HG02571 (cell line): Measurements from ENCODE around the gene HAUS3.

Experiments
- ATAC-seq: cut with Tn5 transposase; IDR thresholded peaks from one replicate; pipeline ENCODE4 v1.9.1; 2021; ENCODE audit warnings: mild to moderate bottlenecking, moderate library complexity; ENCODE audit not compliant: unreplicated experiment

Gene HAUS3

DNA sequence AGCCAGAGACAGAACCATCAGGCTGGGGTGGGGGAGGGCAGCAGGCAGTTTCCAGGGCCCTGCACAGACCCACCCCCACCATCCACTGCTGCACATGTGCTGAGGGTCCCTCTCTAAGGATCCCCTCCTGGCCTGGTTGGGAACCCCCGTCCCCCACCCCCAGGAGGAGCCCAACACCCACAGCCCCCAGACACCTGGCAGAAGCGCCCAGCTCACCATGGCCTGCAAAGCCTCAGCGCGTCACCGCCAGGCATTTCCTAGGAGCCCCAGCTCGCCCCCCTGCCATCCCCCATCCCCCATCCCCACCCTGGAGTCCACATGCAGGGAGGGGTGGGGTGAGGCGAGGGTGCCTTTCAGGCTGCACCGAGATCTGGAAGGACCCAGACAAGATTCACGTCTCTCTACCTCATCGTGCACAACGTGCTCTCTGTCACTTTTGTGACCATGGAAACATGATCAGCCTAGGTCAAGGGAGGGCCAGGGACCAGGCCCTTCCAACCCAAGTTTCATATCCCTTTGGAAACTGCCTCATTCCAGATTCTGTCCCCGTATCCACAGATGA, 10.7 kb upstream of the HAUS3 start:
- no peak for ATAC-seq

- ATAC-seq: no peak
Measured at GRCh38 chr4:2251795-2252529, 10.0 kb upstream of the HAUS3 start.

GRCh38 chr4:2251073-2251794, 9.3 kb upstream of the HAUS3 start:
- ATAC-seq: no peak

GRCh38 chr4:2250357-2251072, 8.6 kb upstream of the HAUS3 start:
- ATAC-seq: no peak

- ATAC-seq: no peak
Measured at GRCh38 chr4:2249526-2250356, 7.8 kb upstream of the HAUS3 start.

GRCh38 chr4:2248821-2249261, 6.9 kb upstream of the HAUS3 start:
- no peak for ATAC-seq

GRCh38 chr4:2248044-2248780, 6.3 kb upstream of the HAUS3 start:
- no peak for ATAC-seq

GRCh38 chr4:2247128-2248043, 5.5 kb upstream of the HAUS3 start:
- no peak for ATAC-seq

DNA sequence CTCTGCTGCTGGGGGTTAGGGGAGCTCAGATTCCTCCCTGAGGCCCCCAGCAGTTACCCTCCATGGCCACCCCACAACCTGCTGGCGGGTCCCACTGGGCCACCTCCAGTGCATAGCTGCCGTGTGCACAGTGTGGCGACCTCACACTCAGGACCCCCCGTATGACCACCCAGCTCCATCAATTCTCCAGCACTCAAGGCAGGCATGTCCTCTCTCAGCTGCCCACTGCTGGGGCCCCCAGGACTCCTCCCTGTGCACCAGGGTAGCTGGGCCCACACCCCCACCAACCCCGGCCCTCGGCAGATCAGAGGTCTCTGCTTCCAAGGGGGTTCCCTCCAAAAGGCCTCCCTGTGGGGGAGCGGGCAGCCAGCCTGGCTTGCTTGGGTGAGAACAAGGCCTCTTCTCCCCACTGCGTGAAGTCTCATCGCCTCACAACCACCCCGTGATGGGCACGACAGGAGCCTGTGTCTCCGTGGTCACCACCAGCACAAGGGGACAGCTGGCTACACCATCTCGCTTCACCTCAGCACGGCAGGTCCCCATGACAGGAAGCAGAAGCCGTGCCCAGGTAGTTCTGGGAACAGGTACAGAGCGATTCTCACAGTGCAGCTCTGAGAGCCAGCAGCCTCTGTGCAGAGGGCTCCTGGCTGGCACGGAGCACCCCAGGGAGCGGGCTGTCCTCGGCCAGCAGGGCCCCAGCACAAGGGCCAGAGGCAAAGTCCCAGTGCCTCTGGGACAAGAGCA, 4.6 kb upstream of the HAUS3 start:
- no peak for ATAC-seq

- ATAC-seq: no peak
Measured at GRCh38 chr4:2245787-2246275, 3.9 kb upstream of the HAUS3 start.

GRCh38 chr4:2245057-2245786, 3.3 kb upstream of the HAUS3 start:
- ATAC-seq: no peak

GRCh38 chr4:2243681-2244380, 1.9 kb upstream of the HAUS3 start:
- no peak for ATAC-seq

GRCh38 chr4:2241003-2241402, 918 bp downstream of the HAUS3 start:
- ATAC-seq: no peak

GRCh38 chr4:2236944-2237666, 4.8 kb downstream of the HAUS3 start:
- no peak for ATAC-seq

DNA sequence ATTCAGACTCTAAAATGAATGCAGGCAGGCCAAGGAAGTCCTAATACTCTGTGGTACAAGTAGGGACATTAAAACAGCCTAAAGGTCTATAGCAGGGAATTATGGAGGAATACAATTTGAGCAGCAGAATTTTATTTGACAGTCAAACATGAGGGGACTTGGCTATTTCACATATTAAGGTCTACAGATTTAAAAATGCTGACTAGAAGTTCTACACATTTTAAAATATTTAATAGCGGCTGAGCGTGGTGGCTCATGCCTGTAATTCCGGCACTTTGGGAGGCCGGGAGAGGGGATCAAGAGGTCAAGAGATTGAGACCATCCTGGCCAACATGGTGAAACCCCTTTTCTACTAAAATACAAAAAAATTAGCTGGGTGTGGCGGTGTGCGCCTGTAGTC, 10.8 kb downstream of the HAUS3 start:
- no peak for ATAC-seq

GRCh38 chr4:2226261-2226660, 15.7 kb downstream of the HAUS3 start:
- no peak for ATAC-seq
